Endothelial cell of umbilical vein (primary cell): ENCODE results near the gene TMEM250.

Source experiments
- EZH2 ChIP-seq: IDR thresholded peaks from 2 replicates; pipeline ENCODE4 v1.6.1; 2012; ENCODE audit warnings: borderline replicate concordance, low read depth, mild to moderate bottlenecking, moderate library complexity, low read length, inconsistent platforms; ENCODE audit not compliant: severe bottlenecking
- JUN ChIP-seq: IDR thresholded peaks from 2 replicates; pipeline ENCODE4 v1.6.1; 2011; ENCODE audit warnings: borderline replicate concordance, low read depth; ENCODE audit not compliant: insufficient read length, insufficient read depth
- MYC ChIP-seq: IDR thresholded peaks from one replicate; pipeline ENCODE4 v1.6.1; 2011; ENCODE audit warnings: mild to moderate bottlenecking, low read depth, low read length
- POLR2A ChIP-seq: IDR thresholded peaks from 2 replicates; pipeline ENCODE4 v1.6.1; 2012; ENCODE audit warnings: low read depth, mild to moderate bottlenecking, control low read depth, low read length
- POLR2AphosphoS5 ChIP-seq: IDR thresholded peaks from 2 replicates; pipeline ENCODE4 v1.6.1; 2012; ENCODE audit warnings: low read depth, mild to moderate bottlenecking, control low read depth, low read length, moderate library complexity; ENCODE audit not compliant: insufficient read depth
- TF ChIP-seq, protein P1 (sequence below), 2 donors: IDR thresholded peaks; 1 replicate in 1 of 2; 2 replicates in 1 of 2; pipeline ENCODE4 v1.5.1; 2011; ENCODE audit warnings: low read length in 2 of 2, mild to moderate bottlenecking in 2 of 2, moderate library complexity in 2 of 2, control low read depth in 1 of 2, inconsistent platforms in 1 of 2, low read depth in 1 of 2; ENCODE audit not compliant: insufficient read depth in 1 of 2; ENCODE audit errors: extremely low read depth in 1 of 2
- TF ChIP-seq, protein P2 (sequence below): IDR thresholded peaks from 2 replicates; pipeline ENCODE4 v1.6.1; 2011; ENCODE audit not compliant: insufficient read depth, insufficient read length

- TF ChIP-seq, protein P1, sequence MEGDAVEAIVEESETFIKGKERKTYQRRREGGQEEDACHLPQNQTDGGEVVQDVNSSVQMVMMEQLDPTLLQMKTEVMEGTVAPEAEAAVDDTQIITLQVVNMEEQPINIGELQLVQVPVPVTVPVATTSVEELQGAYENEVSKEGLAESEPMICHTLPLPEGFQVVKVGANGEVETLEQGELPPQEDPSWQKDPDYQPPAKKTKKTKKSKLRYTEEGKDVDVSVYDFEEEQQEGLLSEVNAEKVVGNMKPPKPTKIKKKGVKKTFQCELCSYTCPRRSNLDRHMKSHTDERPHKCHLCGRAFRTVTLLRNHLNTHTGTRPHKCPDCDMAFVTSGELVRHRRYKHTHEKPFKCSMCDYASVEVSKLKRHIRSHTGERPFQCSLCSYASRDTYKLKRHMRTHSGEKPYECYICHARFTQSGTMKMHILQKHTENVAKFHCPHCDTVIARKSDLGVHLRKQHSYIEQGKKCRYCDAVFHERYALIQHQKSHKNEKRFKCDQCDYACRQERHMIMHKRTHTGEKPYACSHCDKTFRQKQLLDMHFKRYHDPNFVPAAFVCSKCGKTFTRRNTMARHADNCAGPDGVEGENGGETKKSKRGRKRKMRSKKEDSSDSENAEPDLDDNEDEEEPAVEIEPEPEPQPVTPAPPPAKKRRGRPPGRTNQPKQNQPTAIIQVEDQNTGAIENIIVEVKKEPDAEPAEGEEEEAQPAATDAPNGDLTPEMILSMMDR (IDR thresholded peaks at IDR 0.05; ENCODE audit: extremely low read depth in 1 of 2, insufficient read depth in 1 of 2, low read depth in 1 of 2, low read length in 2 of 2): no peak
- TF ChIP-seq EZH2 (no peak), POLR2A (no peak), JUN (no peak), POLR2AphosphoS5 (no peak), MYC (no peak)
- TF ChIP-seq, protein P2, sequence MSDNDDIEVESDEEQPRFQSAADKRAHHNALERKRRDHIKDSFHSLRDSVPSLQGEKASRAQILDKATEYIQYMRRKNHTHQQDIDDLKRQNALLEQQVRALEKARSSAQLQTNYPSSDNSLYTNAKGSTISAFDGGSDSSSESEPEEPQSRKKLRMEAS: no peak
Measured at GRCh38 chr9:136145580-136145979, 26.9 kb upstream of the TMEM250 start.
